A549 (cell line): ENCODE measurements around the gene RBM15. TPM values are rescaled to one million over a fixed set of nuclear protein-coding genes. Genes with fewer than 3 reads are reported as not detected.

Source experiments
- ATAC-seq, 2 experiments: fragments of 200-7000 bp in 1 of 2; fragments of >200 bp in 1 of 2; cut with Nextera tagmentation in 1 of 2; cut with Tn5 transposase in 1 of 2; 3 replicates each; pipeline versions ENCODE4 v1.8.0 to v1.9.1; 2018 to 2020; ENCODE audit warnings: mild to moderate bottlenecking in 1 of 2, moderate library complexity in 1 of 2
- CTCF ChIA-PET: fragments of 300-600 bp; sonication (Branson Sonifier 250); formaldehyde crosslinking; extraction: SDS; loops from one replicate; lab custom pipeline; 2021; ENCODE audit warnings: antibody characterized with exemption, inconsistent platforms; lab: Yijun Ruan, JAX
- POLR2A ChIA-PET: fragments of 350-600 bp; formaldehyde crosslinking; extraction: SDS; loops from one replicate; lab custom pipeline; 2021; ENCODE audit warnings: antibody characterized with exemption, inconsistent platforms; lab: Yijun Ruan, JAX
- DNase-seq, 2 experiments: peaks; one replicate each; pipeline versions ENCODE4 v3.0.0 to v3.0.0-alpha.2; 2011 to 2016; ENCODE audit warnings: low read depth in 1 of 2, low spot score in 1 of 2
- FAIRE-seq: peaks from 2 replicates; lab custom pipeline; 2011; peaks lifted over from hg19 to GRCh38; lab: Jason Lieb, UNC
- H3K27ac ChIP-seq, 2 experiments: fragments of >200 bp; sonication (Bioruptor Twin); formaldehyde crosslinking; 3 replicates each; pipeline ENCODE4 v1.5.1; 2016 to 2017
- H3K4me1 ChIP-seq: fragments of >200 bp; sonication (Bioruptor Twin); formaldehyde crosslinking; 3 replicates; pipeline ENCODE4 v1.6.1; 2016
- H3K4me2 ChIP-seq: fragments of >200 bp; sonication (Bioruptor Twin); formaldehyde crosslinking; 3 replicates; pipeline ENCODE4 v1.6.1; 2016
- H3K4me3 ChIP-seq: fragments of >200 bp; sonication (Bioruptor Twin); formaldehyde crosslinking; 3 replicates; pipeline ENCODE4 v1.5.1; 2016
- H3K9me3 ChIP-seq: fragments of >200 bp; sonication (Bioruptor Twin); formaldehyde crosslinking; 3 replicates; pipeline ENCODE4 v1.6.1; 2016
- CBX8 ChIP-seq: fragments of 200-600 bp; sonication (generic); IDR thresholded peaks from 2 replicates; pipeline ENCODE4 v1.6.1; 2016
- ESRRA ChIP-seq: fragments of 150-350 bp; IDR thresholded peaks from 2 replicates; pipeline ENCODE4 v1.6.1; 2014; ENCODE audit warnings: mild to moderate bottlenecking, low read length, borderline replicate concordance
- FOSB ChIP-seq: fragments of 250-450 bp; sonication (Bioruptor Pico); IDR thresholded peaks from 2 replicates; pipeline ENCODE4 v1.5.0; 2020; ENCODE audit warnings: mild to moderate bottlenecking, moderate library complexity
- POLR2A ChIP-seq: IDR thresholded peaks from 2 replicates; pipeline ENCODE4 v1.6.1; 2012; ENCODE audit warnings: mild to moderate bottlenecking, low read length
- WGBS: methylation state at CpG from one replicate; pipeline ENCODE4 v1.1.6; 2017; ENCODE audit errors: missing lambda C conversion rate; 5-methylcytosine and 5-hydroxymethylcytosine counted together
- polyA plus RNA-seq, 4 experiments: library from polyadenylated mRNA; depleted of rRNA in 3 of 4; stranded (reverse); fragments of >200 nt; fragmentation: RNase III in 1 of 4; extraction: RNeasy Plus Mini Kit Qiagen cat#74134 plus additional on column Dnase treatment in 1 of 4; gene quantifications; 2 replicates in 3 of 4; 3 replicates in 1 of 4; pipeline ENCODE4 v1.2.3, GENCODE V29; 2011 to 2017

The RBM15 gene
- polyA plus RNA-seq, 2 of the 4 experiments (the other 2 are of a cell fraction): 8.7 to 14.0 TPM

- peaks cover 36% of the 10 kb centered on the region for H3K4me1 ChIP-seq
- no peak for ATAC-seq
- WGBS: 44% methylated on average over 3 of the region's 3 CpGs
- POLR2A ChIA-PET: interaction anchor here (0.6 to 4.8 kb wide), 4 partner anchors 9 to 56 kb away, joined by 3 to 37 read pairs (median 3); partner anchors contain the start of gene RBM15
- H3K27ac ChIP-seq: peak overlapping the region; percentile 91 to 92
- TF ChIP-seq ESRRA (no peak), CBX8 (no peak), POLR2A (no peak), FOSB (CRISPR knock-in tag) (no peak)
- TF ChIP-seq, all 56 proteins: peak for 0
- H3K4me3 ChIP-seq: no peak overlapping the region
- no peaks in the 10 kb centered on the region for H3K9me3 ChIP-seq
- no peak for DNase-seq
- FAIRE-seq: no peak
- CTCF ChIA-PET: interaction anchor here (1.0 to 2.0 kb wide), 4 partner anchors 18 to 101 kb away, joined by 3 to 11 read pairs (median 6); no protein-coding TSS in a partner anchor
- peak overlapping the region; percentile 90 for H3K4me2 ChIP-seq
Measured at GRCh38 chr1:110394493-110394820, 55.3 kb downstream of the RBM15 start.

Other genes starting within 250 kb of the RBM15 start
- gene UBL4B, start 226.9 kb upstream of the RBM15 start, polyA plus RNA-seq (2011; rRNA removed): not detected in 2 replicates
- gene UBL4B, start 226.9 kb upstream of the RBM15 start, polyA plus RNA-seq (2017; fragmentation: RNase III; extraction: RNeasy Plus Mini Kit Qiagen cat#74134 plus additional on column Dnase treatment): not detected in 3 replicates
- 0.56 and 0.91 TPM in 2 replicates for gene SLC6A17, start 188.9 kb upstream of the RBM15 start, polyA plus RNA-seq (2011; rRNA removed)
- 2.2 to 2.5 TPM (median 2.3 TPM) in 3 replicates for gene SLC6A17, start 188.9 kb upstream of the RBM15 start, polyA plus RNA-seq (2017; fragmentation: RNase III; extraction: RNeasy Plus Mini Kit Qiagen cat#74134 plus additional on column Dnase treatment)
- 1.1 and 1.8 TPM in 2 replicates for gene KCNC4, start 129.1 kb upstream of the RBM15 start, polyA plus RNA-seq (2011; rRNA removed)
- 2.2 to 2.4 TPM (median 2.2 TPM) in 3 replicates for gene KCNC4, start 129.1 kb upstream of the RBM15 start, polyA plus RNA-seq (2017; fragmentation: RNase III; extraction: RNeasy Plus Mini Kit Qiagen cat#74134 plus additional on column Dnase treatment)
- gene SLC16A4, start 51.6 kb downstream of the RBM15 start, polyA plus RNA-seq (2011; rRNA removed): 176 and 188 TPM in 2 replicates
- 47.2 to 71.8 TPM (median 61.0 TPM) in 3 replicates for gene SLC16A4, start 51.6 kb downstream of the RBM15 start, polyA plus RNA-seq (2017; fragmentation: RNase III; extraction: RNeasy Plus Mini Kit Qiagen cat#74134 plus additional on column Dnase treatment)
- 256 and 314 TPM in 2 replicates for gene LAMTOR5, start 68.3 kb downstream of the RBM15 start, polyA plus RNA-seq (2011; rRNA removed)
- 217 to 254 TPM (median 251 TPM) in 3 replicates for gene LAMTOR5, start 68.3 kb downstream of the RBM15 start, polyA plus RNA-seq (2017; fragmentation: RNase III; extraction: RNeasy Plus Mini Kit Qiagen cat#74134 plus additional on column Dnase treatment)
- not detected in 2 replicates for gene PROK1, start 111.8 kb downstream of the RBM15 start, polyA plus RNA-seq (2011; rRNA removed)
- gene PROK1, start 111.8 kb downstream of the RBM15 start, polyA plus RNA-seq (2017; fragmentation: RNase III; extraction: RNeasy Plus Mini Kit Qiagen cat#74134 plus additional on column Dnase treatment): not detected in 3 replicates
- not detected in 2 replicates for gene KCNA10, start 179.8 kb downstream of the RBM15 start, polyA plus RNA-seq (2011; rRNA removed)
- gene KCNA10, start 179.8 kb downstream of the RBM15 start, polyA plus RNA-seq (2017; fragmentation: RNase III; extraction: RNeasy Plus Mini Kit Qiagen cat#74134 plus additional on column Dnase treatment): not detected in 3 replicates